T-helper 2 cell (primary cell): ENCODE results near the gene ATP6V1F.
"Not testable (repeated sequence)": the region's sequence is repeated elsewhere in the genome, so short reads cannot be mapped to it uniquely, and the experiment has no call there.

Source experiments
- DNase-seq, 5 experiments: peaks; one replicate each; pipeline versions ENCODE4 v3.0.0 to v3.0.0-alpha.2; 2012 to 2022

ATP6V1F gene

DNA sequence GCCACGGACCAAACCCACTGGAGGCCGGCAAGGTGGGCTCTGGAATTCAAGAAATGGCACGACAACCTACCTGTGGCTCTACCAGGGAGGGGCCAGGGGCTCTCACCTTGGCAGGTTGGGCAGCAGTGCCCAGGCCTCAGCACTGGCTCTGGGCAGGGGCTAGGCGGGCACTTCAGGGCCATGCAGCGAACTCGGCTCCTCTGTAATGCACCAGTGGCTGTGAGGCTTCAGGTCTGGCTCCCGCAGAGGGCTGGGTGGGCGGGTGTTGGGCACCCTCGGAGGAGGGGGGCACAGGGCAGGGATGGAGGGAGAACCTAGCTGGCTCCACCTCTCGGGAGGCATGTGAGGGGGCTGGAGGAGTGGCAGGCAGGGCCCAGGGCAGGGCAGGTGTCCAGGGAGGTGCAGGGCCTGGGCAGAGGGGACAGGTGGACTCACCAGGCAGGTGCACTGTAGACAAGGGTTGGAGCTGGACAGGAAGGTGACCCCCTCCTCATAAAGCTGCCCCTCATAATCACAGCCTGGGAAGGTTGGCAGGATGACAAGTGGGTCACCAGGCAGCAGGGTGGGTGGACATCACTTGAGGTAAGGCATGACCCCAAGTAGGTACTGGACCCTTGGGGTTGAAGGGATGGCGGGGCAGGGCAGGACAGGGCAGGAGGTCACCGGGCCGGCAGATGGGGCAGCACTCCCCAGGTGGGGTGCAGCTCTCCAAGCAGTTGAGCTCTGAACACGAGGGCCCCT lies 41.1 kb downstream of the ATP6V1F start:
- no peak for DNase-seq

GRCh38 chr7:128904381-128905197 lies 41.9 kb downstream of the ATP6V1F start:
- peak in 2 of 5 experiments; percentile 23 to 58 for DNase-seq

- DNase-seq = no peak
Observed at GRCh38 chr7:128906001-128906765, 43.5 kb downstream of the ATP6V1F start.

GRCh38 chr7:128906766-128907559 lies 44.3 kb downstream of the ATP6V1F start:
- DNase-seq = no peak

- no peak for DNase-seq
Observed at GRCh38 chr7:128908750-128909624, 46.3 kb downstream of the ATP6V1F start.

DNA sequence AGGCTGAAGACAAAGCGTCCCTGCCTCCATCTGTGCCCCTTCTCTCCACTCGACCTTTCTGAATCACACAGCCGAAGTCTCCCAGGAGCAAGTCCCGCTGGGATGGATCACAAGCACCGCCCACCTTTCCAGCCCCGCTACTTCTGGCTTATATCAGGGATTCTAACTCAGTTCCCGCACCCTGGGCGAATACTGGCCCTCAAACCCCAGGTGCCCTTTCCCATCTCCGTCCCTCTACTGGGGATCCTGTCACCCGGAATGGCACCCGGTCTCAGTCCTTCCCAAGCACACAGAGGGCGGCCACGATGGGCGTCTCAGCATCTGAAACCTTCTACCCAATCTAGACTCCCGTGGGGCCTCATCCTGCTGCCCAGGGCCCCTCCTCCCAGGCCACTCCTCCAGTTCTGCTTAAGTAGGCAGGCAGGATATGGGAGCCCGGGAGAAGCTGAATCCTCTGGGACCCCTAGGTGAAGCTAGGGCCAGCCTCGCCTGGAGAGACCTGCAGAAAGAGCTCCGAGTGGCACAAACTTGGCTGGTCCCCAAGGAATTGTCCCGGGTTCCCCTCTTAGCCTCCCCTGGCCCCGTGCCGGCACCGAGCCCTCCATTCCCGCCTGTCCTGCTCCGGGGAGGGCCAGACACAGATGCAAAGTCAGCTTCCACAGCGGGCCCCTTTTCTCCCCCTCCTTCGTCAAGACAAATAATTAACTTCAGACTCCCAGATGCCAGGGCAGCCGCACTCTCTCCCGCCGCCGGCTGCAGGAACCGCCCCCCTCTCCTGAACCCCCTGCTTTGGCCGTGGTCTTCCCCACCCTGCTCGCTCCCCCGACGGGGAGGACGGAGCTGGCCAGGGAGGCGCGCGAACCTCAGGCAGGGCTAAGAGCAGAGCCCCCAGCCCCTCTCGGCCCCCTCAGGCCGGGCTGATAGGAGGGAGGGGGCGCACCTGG lies 47.2 kb downstream of the ATP6V1F start:
- DNase-seq = no peak

- no peak for DNase-seq
Observed at GRCh38 chr7:128910569-128910945, 47.9 kb downstream of the ATP6V1F start, which contains the start of gene KCP. Gene KCP (minus strand): TSS chr7:128910709. CDS start chr7:128910676, 33 bp downstream.

GRCh38 chr7:128911423-128912031 lies 48.9 kb downstream of the ATP6V1F start:
- DNase-seq = no peak

DNA sequence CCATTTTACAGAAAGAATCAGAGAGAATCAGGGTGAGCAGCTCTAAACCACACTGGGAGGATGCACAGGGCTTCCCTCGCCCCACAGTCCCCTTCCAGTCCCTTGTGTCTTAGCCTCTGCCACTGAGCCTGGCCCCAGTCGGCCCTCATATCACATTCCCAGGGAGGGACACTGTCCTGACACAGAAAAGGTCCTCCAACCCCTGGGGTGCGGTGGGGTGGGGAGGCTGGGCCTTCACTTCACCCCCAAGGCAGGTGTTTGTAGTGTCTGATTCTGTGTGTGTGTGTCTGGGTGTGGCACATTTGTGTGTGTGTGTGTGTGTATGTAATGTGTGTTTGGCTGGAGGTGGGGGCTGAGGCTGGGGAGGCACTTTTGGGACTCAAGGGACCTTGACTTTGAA lies 49.6 kb downstream of the ATP6V1F start:
- DNase-seq = no peak

DNA sequence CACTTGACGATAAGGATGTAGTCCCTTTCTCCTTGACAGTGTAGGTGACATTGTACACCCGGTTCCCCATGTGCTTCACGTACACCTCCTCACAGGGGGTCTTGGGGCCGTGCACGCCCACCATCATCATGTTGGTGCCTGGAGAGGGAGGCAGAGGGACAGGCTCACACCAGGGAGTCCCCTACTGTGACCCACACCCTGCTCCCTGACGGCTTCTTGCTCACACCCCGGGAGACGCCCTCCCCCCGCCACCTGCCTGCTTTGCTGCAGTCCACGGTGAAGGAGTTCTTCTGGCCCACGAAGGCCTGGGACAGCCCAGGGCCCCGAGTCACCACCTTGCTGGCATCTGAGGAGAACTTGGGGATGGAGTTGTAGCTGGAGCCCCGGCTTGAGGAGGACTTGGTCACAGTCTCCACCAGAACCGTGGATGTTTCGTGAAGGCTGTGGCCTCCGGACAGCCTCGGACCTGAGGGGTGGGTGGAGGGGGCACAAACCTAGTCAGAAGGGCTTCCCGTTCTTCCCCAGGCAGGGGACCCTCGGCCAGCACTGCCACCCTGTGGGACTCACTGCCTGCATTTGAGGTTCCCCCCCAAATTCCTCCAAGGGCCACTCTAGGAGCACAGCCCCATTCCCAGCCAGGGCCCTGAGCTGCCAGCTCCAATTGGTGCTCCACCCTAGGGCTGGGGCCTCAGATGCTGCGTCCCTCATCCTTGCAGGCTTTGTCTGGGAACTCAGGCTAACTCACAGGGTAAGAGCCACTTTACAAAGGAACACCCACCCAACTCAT lies 50.2 kb downstream of the ATP6V1F start:
- not testable (repeated sequence) for DNase-seq

DNA sequence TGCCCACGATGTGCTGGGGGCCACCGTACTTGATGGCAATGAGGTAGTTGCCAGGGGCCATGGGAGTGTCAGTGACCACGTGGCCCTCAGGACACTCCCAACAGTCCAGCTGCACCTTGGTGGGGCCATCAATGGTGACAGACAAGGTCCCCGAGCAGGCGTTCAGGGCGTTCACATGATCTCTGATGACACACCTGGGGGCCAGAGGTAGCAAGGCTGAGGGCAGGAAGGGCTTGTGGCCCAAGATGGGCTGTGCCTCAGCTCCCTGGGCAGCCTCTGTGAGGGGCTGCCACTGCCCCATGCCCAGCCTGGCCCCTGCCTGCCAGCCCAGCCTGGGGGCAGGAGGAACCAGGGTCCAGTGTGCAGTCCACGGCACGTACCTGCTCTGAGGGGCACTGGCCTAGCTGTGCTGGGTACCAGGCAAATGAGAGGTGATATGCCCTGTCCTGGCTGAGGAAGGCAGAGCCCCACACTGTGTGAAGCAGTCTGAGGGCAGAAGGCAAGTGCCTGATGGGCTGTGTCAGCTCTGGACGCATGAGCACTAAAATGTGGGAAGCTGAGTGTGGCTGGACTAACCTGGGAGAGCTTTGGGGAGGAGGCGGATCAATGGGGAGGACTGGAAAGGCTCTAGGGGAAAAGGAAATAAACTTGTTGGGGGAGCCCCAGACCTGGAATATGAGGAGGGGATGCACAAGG lies 51.4 kb downstream of the ATP6V1F start:
- DNase-seq = no peak

DNA sequence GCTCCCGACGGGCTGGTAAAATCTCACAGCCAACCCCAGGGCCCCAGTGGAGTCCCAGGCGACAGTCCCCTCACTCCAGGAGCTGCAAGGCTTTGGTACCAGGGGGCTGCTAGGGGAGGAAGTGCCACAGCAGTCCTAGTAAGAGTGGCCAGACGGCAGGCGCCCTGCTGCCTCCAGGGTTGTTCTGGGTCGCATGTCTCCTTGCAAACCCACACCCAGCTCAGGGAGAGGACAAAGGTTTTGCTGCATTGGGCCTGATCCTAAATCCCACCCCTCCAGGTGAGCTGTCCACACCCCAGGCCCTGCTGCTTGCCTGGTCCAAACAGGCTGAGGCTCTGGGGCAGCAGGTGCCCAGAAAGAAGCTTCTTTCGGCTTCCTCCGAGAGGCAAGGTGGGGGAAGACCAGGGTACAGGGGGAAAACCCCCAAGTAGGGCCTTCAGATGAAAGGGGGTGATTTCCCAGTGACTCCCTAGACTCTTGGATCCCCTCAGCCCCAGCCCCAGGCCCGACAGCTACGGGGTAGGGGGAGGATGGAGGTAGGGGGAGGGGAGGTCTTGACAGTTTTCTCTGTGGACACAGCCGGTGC lies 52.0 kb downstream of the ATP6V1F start:
- DNase-seq = no peak

- no peak for DNase-seq
Observed at GRCh38 chr7:128915271-128915819, 52.7 kb downstream of the ATP6V1F start.
